HEK293 (cell line): ENCODE data around the gene HPS4.

ENCODE experiments used
- AEBP2 ChIP-seq: fragments of 450-650 bp; formaldehyde crosslinking; IDR thresholded peaks from 2 replicates; pipeline ENCODE4 v1.5.1; 2016; ENCODE audit warnings: missing biosample characterization, missing genetic modification characterization, borderline replicate concordance
- GLI4 ChIP-seq: fragments of 450-650 bp; formaldehyde crosslinking; IDR thresholded peaks from 2 replicates; pipeline ENCODE4 v1.5.1; 2016; ENCODE audit warnings: missing biosample characterization, missing genetic modification characterization
- KLF16 ChIP-seq: fragments of 450-650 bp; formaldehyde crosslinking; IDR thresholded peaks from 2 replicates; pipeline ENCODE4 v1.5.1; 2017; ENCODE audit warnings: missing biosample characterization, missing genetic modification characterization
- KLF7 ChIP-seq: fragments of 450-650 bp; formaldehyde crosslinking; IDR thresholded peaks from 2 replicates; pipeline ENCODE4 v1.5.1; 2016; ENCODE audit warnings: missing biosample characterization, missing genetic modification characterization, borderline replicate concordance
- TRIM28 ChIP-seq: IDR thresholded peaks from 2 replicates; pipeline ENCODE4 v1.6.1; 2011; ENCODE audit warnings: low read length, control low read depth, borderline replicate concordance
- ZBTB21 ChIP-seq: fragments of 450-650 bp; formaldehyde crosslinking; IDR thresholded peaks from 2 replicates; pipeline ENCODE4 v1.5.1; 2017; ENCODE audit warnings: missing biosample characterization, missing genetic modification characterization
- ZNF112 ChIP-seq: fragments of 450-650 bp; formaldehyde crosslinking; IDR thresholded peaks from 2 replicates; pipeline ENCODE4 v1.5.0; 2017; ENCODE audit warnings: missing biosample characterization, missing genetic modification characterization
- ZNF175 ChIP-seq: fragments of 450-650 bp; formaldehyde crosslinking; IDR thresholded peaks from 2 replicates; pipeline ENCODE4 v1.5.1; 2016; ENCODE audit warnings: missing biosample characterization, missing genetic modification characterization
- ZNF18 ChIP-seq: fragments of 450-650 bp; formaldehyde crosslinking; IDR thresholded peaks from 2 replicates; pipeline ENCODE4 v1.5.1; 2016; ENCODE audit warnings: missing biosample characterization, missing genetic modification characterization
- ZNF214 ChIP-seq: fragments of 450-650 bp; formaldehyde crosslinking; IDR thresholded peaks from 2 replicates; pipeline ENCODE4 v1.5.1; 2017; ENCODE audit warnings: missing biosample characterization, mild to moderate bottlenecking, missing genetic modification characterization, borderline replicate concordance
- ZNF404 ChIP-seq: fragments of 450-650 bp; formaldehyde crosslinking; IDR thresholded peaks from 2 replicates; pipeline ENCODE4 v1.5.1; 2017; ENCODE audit warnings: missing biosample characterization, missing genetic modification characterization
- ZNF426 ChIP-seq: fragments of 450-650 bp; formaldehyde crosslinking; IDR thresholded peaks from 2 replicates; pipeline ENCODE4 v1.5.1; 2017; ENCODE audit warnings: missing biosample characterization, missing genetic modification characterization, mild to moderate bottlenecking, inconsistent platforms, moderate library complexity
- ZNF449 ChIP-seq: fragments of 450-650 bp; formaldehyde crosslinking; IDR thresholded peaks from 2 replicates; pipeline ENCODE4 v1.5.1; 2017; ENCODE audit warnings: missing biosample characterization, mild to moderate bottlenecking, missing genetic modification characterization, moderate library complexity
- ZNF544 ChIP-seq: fragments of 450-650 bp; formaldehyde crosslinking; IDR thresholded peaks from 2 replicates; pipeline ENCODE4 v1.5.0; 2017; ENCODE audit warnings: missing biosample characterization, missing genetic modification characterization
- ZNF555 ChIP-seq: fragments of 450-650 bp; formaldehyde crosslinking; conservative IDR thresholded peaks from 2 replicates; pipeline ENCODE4 v1.5.1; 2017; ENCODE audit warnings: missing biosample characterization, mild to moderate bottlenecking, missing genetic modification characterization, inconsistent platforms
- ZNF558 ChIP-seq: fragments of 450-650 bp; formaldehyde crosslinking; IDR thresholded peaks from 2 replicates; pipeline ENCODE4 v1.5.1; 2016; ENCODE audit warnings: missing biosample characterization, missing genetic modification characterization
- ZNF561 ChIP-seq: fragments of 450-650 bp; IDR thresholded peaks from 2 replicates; pipeline ENCODE4 v1.5.1; 2018; ENCODE audit warnings: missing biosample characterization, missing genetic modification characterization, borderline replicate concordance
- ZNF626 ChIP-seq: fragments of 450-650 bp; sonication (Bioruptor Pico); formaldehyde crosslinking; IDR thresholded peaks from 2 replicates; pipeline ENCODE4 v1.5.1; 2018; ENCODE audit warnings: missing biosample characterization, missing genetic modification characterization, inconsistent platforms
- ZNF645 ChIP-seq: fragments of 450-650 bp; formaldehyde crosslinking; IDR thresholded peaks from 2 replicates; pipeline ENCODE4; 2016; ENCODE audit warnings: missing biosample characterization, missing genetic modification characterization
- ZNF777 ChIP-seq: fragments of 450-650 bp; formaldehyde crosslinking; IDR thresholded peaks from 2 replicates; pipeline ENCODE4 v1.5.1; 2017; ENCODE audit warnings: missing biosample characterization, missing genetic modification characterization, borderline replicate concordance
- TF ChIP-seq, protein P1 (sequence below): fragments of 450-650 bp; formaldehyde crosslinking; IDR thresholded peaks from 2 replicates; pipeline ENCODE4 v1.5.1; 2016; ENCODE audit warnings: missing biosample characterization, missing genetic modification characterization
- TF ChIP-seq, protein P2 (sequence below): fragments of 450-650 bp; formaldehyde crosslinking; IDR thresholded peaks from 2 replicates; pipeline ENCODE4 v1.5.1; 2016; ENCODE audit warnings: missing biosample characterization, missing genetic modification characterization, borderline replicate concordance
- TF ChIP-seq, protein P3 (sequence below): fragments of 450-650 bp; formaldehyde crosslinking; IDR thresholded peaks from 2 replicates; pipeline ENCODE4 v1.5.0; 2017; ENCODE audit warnings: missing biosample characterization, missing genetic modification characterization, borderline replicate concordance

HPS4 gene

DNA sequence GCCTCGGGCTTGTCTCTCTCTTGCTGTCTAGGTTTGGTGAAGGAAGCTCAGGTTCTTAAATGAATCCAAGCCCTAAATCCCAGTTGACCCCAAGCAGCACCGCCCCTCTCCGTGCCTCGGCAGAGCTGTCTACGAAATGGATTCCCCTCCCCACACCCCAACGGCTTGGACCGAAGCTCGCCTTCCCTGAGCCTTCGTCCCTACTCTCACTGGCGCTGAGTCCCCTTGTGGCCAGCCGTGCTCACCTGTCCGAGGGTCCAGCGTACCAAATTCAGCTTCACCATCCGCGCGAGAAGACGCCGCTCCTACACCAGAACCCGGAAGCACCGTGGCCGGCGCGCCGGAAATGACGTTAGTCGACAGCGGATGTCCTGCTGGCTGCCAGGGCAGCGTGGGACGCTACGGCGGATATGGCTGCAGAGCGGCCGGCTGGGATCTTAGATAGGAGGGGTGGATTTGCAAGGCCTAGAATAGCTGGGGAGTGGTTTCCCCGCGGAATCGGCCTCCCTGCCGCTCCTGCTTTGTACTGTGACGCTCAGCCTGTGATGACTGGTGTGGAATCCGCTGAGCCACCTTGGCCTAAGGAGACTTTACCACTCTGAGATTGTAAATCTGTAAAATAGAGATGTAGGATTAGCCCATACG, 28.7 kb upstream of the HPS4 start, which contains the start of gene TFIP11 (continued):
- TF ChIP-seq AEBP2 (tag by site-specific recombination) (no peak), ZNF558 (tag by site-specific recombination) (no peak), ZNF645 (tag by site-specific recombination) (no peak), ZNF175 (no peak), ZNF544 (tag by site-specific recombination) (no peak), ZNF112 (tag by site-specific recombination) (no peak), ZNF18 (tag by site-specific recombination) (no peak), ZBTB21 (tag by site-specific recombination) (peak; percentile 82), ZNF426 (tag by site-specific recombination) (no peak), ZNF214 (tag by site-specific recombination) (no peak), ZNF626 (tag by site-specific recombination) (no peak), ZNF777 (no peak), TRIM28 (no peak; the same call in 1 of the 2 replicates), ZNF404 (tag by site-specific recombination) (no peak), ZNF555 (tag by site-specific recombination) (no peak), KLF16 (tag by site-specific recombination) (peak; percentile 88), KLF7 (tag by site-specific recombination) (no peak), ZNF449 (tag by site-specific recombination) (no peak), GLI4 (no peak), ZNF561 (tag by site-specific recombination) (no peak)
- TF ChIP-seq, protein P1, sequence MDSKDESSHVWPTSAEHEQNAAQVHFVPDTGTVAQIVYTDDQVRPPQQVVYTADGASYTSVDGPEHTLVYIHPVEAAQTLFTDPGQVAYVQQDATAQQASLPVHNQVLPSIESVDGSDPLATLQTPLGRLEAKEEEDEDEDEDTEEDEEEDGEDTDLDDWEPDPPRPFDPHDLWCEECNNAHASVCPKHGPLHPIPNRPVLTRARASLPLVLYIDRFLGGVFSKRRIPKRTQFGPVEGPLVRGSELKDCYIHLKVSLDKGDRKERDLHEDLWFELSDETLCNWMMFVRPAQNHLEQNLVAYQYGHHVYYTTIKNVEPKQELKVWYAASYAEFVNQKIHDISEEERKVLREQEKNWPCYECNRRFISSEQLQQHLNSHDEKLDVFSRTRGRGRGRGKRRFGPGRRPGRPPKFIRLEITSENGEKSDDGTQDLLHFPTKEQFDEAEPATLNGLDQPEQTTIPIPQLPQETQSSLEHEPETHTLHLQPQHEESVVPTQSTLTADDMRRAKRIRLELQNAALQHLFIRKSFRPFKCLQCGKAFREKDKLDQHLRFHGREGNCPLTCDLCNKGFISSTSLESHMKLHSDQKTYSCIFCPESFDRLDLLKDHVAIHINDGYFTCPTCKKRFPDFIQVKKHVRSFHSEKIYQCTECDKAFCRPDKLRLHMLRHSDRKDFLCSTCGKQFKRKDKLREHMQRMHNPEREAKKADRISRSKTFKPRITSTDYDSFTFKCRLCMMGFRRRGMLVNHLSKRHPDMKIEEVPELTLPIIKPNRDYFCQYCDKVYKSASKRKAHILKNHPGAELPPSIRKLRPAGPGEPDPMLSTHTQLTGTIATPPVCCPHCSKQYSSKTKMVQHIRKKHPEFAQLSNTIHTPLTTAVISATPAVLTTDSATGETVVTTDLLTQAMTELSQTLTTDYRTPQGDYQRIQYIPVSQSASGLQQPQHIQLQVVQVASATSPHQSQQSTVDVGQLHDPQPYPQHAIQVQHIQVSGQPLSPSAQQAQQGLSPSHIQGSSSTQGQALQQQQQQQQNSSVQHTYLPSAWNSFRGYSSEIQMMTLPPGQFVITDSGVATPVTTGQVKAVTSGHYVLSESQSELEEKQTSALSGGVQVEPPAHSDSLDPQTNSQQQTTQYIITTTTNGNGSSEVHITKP (tag by site-specific recombination): 0 out of 2 replicates have a peak, but pooled peaks have one; percentile 19
- TF ChIP-seq, protein P2, sequence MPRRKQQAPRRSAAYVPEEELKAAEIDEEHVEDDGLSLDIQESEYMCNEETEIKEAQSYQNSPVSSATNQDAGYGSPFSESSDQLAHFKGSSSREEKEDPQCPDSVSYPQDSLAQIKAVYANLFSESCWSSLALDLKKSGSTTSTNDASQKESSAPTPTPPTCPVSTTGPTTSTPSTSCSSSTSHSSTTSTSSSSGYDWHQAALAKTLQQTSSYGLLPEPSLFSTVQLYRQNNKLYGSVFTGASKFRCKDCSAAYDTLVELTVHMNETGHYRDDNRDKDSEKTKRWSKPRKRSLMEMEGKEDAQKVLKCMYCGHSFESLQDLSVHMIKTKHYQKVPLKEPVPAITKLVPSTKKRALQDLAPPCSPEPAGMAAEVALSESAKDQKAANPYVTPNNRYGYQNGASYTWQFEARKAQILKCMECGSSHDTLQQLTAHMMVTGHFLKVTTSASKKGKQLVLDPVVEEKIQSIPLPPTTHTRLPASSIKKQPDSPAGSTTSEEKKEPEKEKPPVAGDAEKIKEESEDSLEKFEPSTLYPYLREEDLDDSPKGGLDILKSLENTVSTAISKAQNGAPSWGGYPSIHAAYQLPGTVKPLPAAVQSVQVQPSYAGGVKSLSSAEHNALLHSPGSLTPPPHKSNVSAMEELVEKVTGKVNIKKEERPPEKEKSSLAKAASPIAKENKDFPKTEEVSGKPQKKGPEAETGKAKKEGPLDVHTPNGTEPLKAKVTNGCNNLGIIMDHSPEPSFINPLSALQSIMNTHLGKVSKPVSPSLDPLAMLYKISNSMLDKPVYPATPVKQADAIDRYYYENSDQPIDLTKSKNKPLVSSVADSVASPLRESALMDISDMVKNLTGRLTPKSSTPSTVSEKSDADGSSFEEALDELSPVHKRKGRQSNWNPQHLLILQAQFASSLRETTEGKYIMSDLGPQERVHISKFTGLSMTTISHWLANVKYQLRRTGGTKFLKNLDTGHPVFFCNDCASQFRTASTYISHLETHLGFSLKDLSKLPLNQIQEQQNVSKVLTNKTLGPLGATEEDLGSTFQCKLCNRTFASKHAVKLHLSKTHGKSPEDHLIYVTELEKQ (tag by site-specific recombination): no peak
- TF ChIP-seq, protein P3, sequence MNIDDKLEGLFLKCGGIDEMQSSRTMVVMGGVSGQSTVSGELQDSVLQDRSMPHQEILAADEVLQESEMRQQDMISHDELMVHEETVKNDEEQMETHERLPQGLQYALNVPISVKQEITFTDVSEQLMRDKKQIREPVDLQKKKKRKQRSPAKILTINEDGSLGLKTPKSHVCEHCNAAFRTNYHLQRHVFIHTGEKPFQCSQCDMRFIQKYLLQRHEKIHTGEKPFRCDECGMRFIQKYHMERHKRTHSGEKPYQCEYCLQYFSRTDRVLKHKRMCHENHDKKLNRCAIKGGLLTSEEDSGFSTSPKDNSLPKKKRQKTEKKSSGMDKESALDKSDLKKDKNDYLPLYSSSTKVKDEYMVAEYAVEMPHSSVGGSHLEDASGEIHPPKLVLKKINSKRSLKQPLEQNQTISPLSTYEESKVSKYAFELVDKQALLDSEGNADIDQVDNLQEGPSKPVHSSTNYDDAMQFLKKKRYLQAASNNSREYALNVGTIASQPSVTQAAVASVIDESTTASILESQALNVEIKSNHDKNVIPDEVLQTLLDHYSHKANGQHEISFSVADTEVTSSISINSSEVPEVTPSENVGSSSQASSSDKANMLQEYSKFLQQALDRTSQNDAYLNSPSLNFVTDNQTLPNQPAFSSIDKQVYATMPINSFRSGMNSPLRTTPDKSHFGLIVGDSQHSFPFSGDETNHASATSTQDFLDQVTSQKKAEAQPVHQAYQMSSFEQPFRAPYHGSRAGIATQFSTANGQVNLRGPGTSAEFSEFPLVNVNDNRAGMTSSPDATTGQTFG (tag by site-specific recombination): no peak
